Spleen (tissue), 11 donors: ENCODE results near the gene KDM6A. TPM values are rescaled to one million over a fixed set of nuclear protein-coding genes. Genes with fewer than 3 reads are reported as not detected.
"Not testable (repeated sequence)": the region's sequence is repeated elsewhere in the genome, so short reads cannot be mapped to it uniquely, and the experiment has no call there.

Experiments
- DNase-seq: peaks from one replicate; pipeline ENCODE4 v3.0.0-alpha.2; 2020
- H3K27ac ChIP-seq, 8 donors: fragments of 200-600 bp; sonication (generic) in 7 of 8; 1 replicate in 4 of 8; 2 replicates in 4 of 8; pipeline versions ENCODE4 v1.5.0 to v1.8.0; 2016 to 2021; ENCODE audit warnings: inconsistent platforms in 4 of 8, mild to moderate bottlenecking in 4 of 8, moderate library complexity in 1 of 8
- H3K27me3 ChIP-seq, 7 donors: fragments of 200-600 bp; sonication (generic) in 6 of 7; replicated peaks in 1 of 7; 1 replicate in 4 of 7; 2 replicates in 3 of 7; pipeline versions ENCODE4 v1.5.0 to v1.8.0; 2016 to 2021; ENCODE audit warnings: inconsistent platforms in 3 of 7, mild to moderate bottlenecking in 1 of 7
- H3K36me3 ChIP-seq, 6 donors: fragments of 200-600 bp; sonication (generic) in 5 of 6; 1 replicate in 4 of 6; 2 replicates in 2 of 6; pipeline versions ENCODE4 v1.5.0 to v1.8.0; 2016 to 2021; ENCODE audit warnings: inconsistent platforms in 2 of 6
- H3K4me1 ChIP-seq, 6 donors: fragments of 200-600 bp; sonication (generic) in 5 of 6; 1 replicate in 3 of 6; 2 replicates in 3 of 6; pipeline versions ENCODE4 v1.5.0 to v1.8.0; 2016 to 2021; ENCODE audit warnings: inconsistent platforms in 3 of 6
- H3K4me3 ChIP-seq, 8 donors: fragments of 200-600 bp; sonication (generic) in 7 of 8; 1 replicate in 4 of 8; 2 replicates in 4 of 8; pipeline versions ENCODE4 v1.5.0 to v1.8.0; 2016 to 2021; ENCODE audit warnings: inconsistent platforms in 4 of 8, mild to moderate bottlenecking in 4 of 8, moderate library complexity in 2 of 8
- H3K9me3 ChIP-seq, 8 donors: fragments of 200-600 bp; sonication (generic) in 7 of 8; 1 replicate in 4 of 8; 2 replicates in 4 of 8; pipeline versions ENCODE4 v1.5.0 to v1.8.0; 2016 to 2021; ENCODE audit warnings: inconsistent platforms in 4 of 8
- CTCF ChIP-seq, 11 experiments: fragments of 200-600 bp in 7 of 11; fragments of 450-650 bp in 4 of 11; sonication (generic) in 4 of 11; IDR thresholded peaks in 8 of 11; conservative IDR thresholded peaks in 3 of 11; 1 replicate in 7 of 11; 2 replicates in 4 of 11; pipeline versions ENCODE4 v1.4.0 to v1.8.0; 2016 to 2021; ENCODE audit warnings: antibody characterized with exemption in 11 of 11, inconsistent platforms in 4 of 11, mild to moderate bottlenecking in 1 of 11
- POLR2A ChIP-seq, 3 donors: fragments of 450-650 bp; IDR thresholded peaks; one replicate each; pipeline ENCODE4 v1.5.1; 2017; ENCODE audit warnings: antibody characterized with exemption in 3 of 3, mild to moderate bottlenecking in 1 of 3
- POLR2AphosphoS5 ChIP-seq, 3 donors: sonication (generic); formaldehyde crosslinking; IDR thresholded peaks; one replicate each; pipeline ENCODE4 v1.5.1; 2017; ENCODE audit warnings: antibody characterized with exemption in 3 of 3
- WGBS, 5 donors: extraction: QIAGEN DNeasy Blood & Tissue Kit in 3 of 5; methylation state at CpG; one replicate each; pipeline versions ENCODE4 v1.1.5 to v1.1.7; 2013 to 2018; 5-methylcytosine and 5-hydroxymethylcytosine counted together
- intact Hi-C: fragments of 100-400 bp; cut with DNase I; formaldehyde crosslinking; loops from one replicate; pipeline ENCODE4 v1.15.0; 2023; ENCODE audit warnings: low total_unique reads
- polyA plus RNA-seq, 3 donors: library from polyadenylated mRNA; stranded (reverse); fragments of 200-250 nt; gene quantifications; one replicate each; pipeline ENCODE4 v1.2.1, GENCODE V29; 2013
- total RNA-seq, 7 donors: library from RNA; depleted of rRNA in 3 of 7; stranded (reverse); fragments of >200 nt in 3 of 7; fragmentation: NEBNext Ultra II Directional in 4 of 7; extraction: Animal tissue kit (Norgen Biotek cat#: 25700) in 4 of 7; gene quantifications; one replicate each; pipeline versions ENCODE4 v1.1.0 to v1.2.1, GENCODE V29; 2016 to 2021
- donor health status: healthy with polysubstance abuse.
- donor health status: DM: no; HTN: no; CAD: no; lungs with moderate emphysema.
- donor health status: DM: no; HTN: no; CAD: no.
- donor health status: Bipolar disorder and iron deficiency.
- donor health status: healthy.
- donor health status: DM: no; HTN: no; CAD: no.
- donor health status: DM: yes; HTN: yes; CAD: no.

The KDM6A gene
- total and polyA plus RNA-seq, 10 donors: 8.0 to 68.2 (median 47.9) TPM

GRCh38 chrX:44906542-44906941, 33.6 kb downstream of the KDM6A start:
- WGBS, 5 donors: 78 to 85% (median 84%) methylated on average over 6 of the region's 6 CpGs
- Histone ChIP-seq H3K4me1 (peaks cover 21 to 67% (median 48%) of the 10 kb centered on the region in 6 donors), H3K27ac (peak overlapping the region in 4 of 8 donors; percentile 13 to 72 (median 46)), H3K4me3 (peak overlapping the region in 1 of 8 donors; percentile 34), H3K9me3 (peaks cover 0 to 17% (median 4%) of the 10 kb centered on the region in 8 donors), H3K36me3 (no peaks in the 10 kb centered on the region), H3K27me3 (no peaks in the 10 kb centered on the region)
- intact Hi-C loops: no loop called here
- peak; percentile 62 for DNase-seq
- no peak for TF ChIP-seq CTCF (IDR thresholded peaks at IDR 0.05 in 8 of 11, conservative IDR thresholded peaks at IDR 0.05 in 3 of 11)
- no peak for TF ChIP-seq POLR2AphosphoS5 (IDR thresholded peaks at IDR 0.05)
- no peak for TF ChIP-seq POLR2A (IDR thresholded peaks at IDR 0.05)

GRCh38 chrX:44908153-44908552, 35.2 kb downstream of the KDM6A start:
- Histone ChIP-seq H3K4me1 (peaks cover 21 to 70% (median 48%) of the 10 kb centered on the region in 6 donors), H3K27ac (peak overlapping the region in 5 of 8 donors; percentile 7 to 72 (median 45)), H3K27me3 (no peaks in the 10 kb centered on the region), H3K36me3 (no peaks in the 10 kb centered on the region), H3K4me3 (no peak overlapping the region), H3K9me3 (peaks cover 0 to 11% (median under 1%) of the 10 kb centered on the region in 8 donors)
- intact Hi-C loops: no loop called here
- 25 to 71% (median 66%) methylated on average over 1 to 3 of the region's 3 CpGs for WGBS, 5 donors
- TF ChIP-seq POLR2AphosphoS5 (IDR thresholded peaks at IDR 0.05) (no peak), CTCF (IDR thresholded peaks at IDR 0.05 in 8 of 11, conservative IDR thresholded peaks at IDR 0.05 in 3 of 11) (no peak), POLR2A (IDR thresholded peaks at IDR 0.05) (no peak)
- DNase-seq: peak; percentile 30

DNA sequence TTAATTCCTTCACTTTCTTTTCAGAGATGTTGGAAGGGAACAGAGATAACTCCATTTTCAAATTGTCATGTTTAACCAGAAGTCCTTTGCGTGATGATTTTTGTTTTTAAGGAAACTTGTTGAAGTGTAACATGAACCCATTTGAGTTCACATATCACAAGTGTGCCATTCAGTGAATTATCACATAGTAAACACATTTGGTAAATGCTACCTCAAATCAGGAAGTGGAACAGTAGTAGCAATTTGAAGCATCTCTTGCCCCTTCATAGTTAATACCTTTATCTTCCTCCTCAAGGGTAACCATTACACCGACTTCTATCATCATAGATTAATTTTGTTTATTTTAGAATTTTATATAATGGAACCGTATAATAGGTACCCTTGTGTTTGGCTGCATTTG, 35.8 kb downstream of the KDM6A start:
- Histone ChIP-seq H3K4me1 (peaks cover 21 to 70% (median 46%) of the 10 kb centered on the region in 6 donors), H3K27me3 (no peaks in the 10 kb centered on the region), H3K36me3 (no peaks in the 10 kb centered on the region), H3K4me3 (no peak overlapping the region), H3K9me3 (peaks cover 0 to 9% (median 0%) of the 10 kb centered on the region in 8 donors), H3K27ac (peak overlapping the region in 5 of 8 donors; percentile 7 to 72 (median 45))
- intact Hi-C loops: no loop called here
- no peak for DNase-seq
- TF ChIP-seq POLR2A (IDR thresholded peaks at IDR 0.05): no peak
- TF ChIP-seq CTCF (IDR thresholded peaks at IDR 0.05 in 8 of 11, conservative IDR thresholded peaks at IDR 0.05 in 3 of 11): no peak
- TF ChIP-seq POLR2AphosphoS5 (IDR thresholded peaks at IDR 0.05): no peak
- 66 to 79% (median 72%) methylated on average over 3 of the region's 3 CpGs for WGBS, 5 donors

- DNase-seq, H3K4me3 ChIP-seq, H3K27ac ChIP-seq, H3K27me3 ChIP-seq, intact Hi-C loops, H3K36me3 ChIP-seq, H3K9me3 ChIP-seq: not testable (repeated sequence)
- WGBS, 5 donors: 75 to 98% (median 84%) methylated on average over 3 to 4 of the region's 4 CpGs
- peaks cover 29 to 70% (median 49%) of the 10 kb centered on the region in 6 donors for H3K4me1 ChIP-seq
These were observed 37.5 kb downstream of the KDM6A start for GRCh38 chrX:44910508-44910907.

- H3K36me3 ChIP-seq, H3K9me3 ChIP-seq, H3K4me3 ChIP-seq, H3K27me3 ChIP-seq, intact Hi-C loops, H3K27ac ChIP-seq: not testable (repeated sequence)
- peak; percentile 62 for DNase-seq
- peaks cover 31 to 70% (median 50%) of the 10 kb centered on the region in 6 donors for H3K4me1 ChIP-seq
- WGBS, 5 donors: 94 to 100% (median 97%) methylated on average over 13 to 45 of the region's 45 CpGs
These were observed 38.1 kb downstream of the KDM6A start for GRCh38 chrX:44911074-44911600.
